ENCODE results near the gene CAT.

CAT gene

GRCh38 chr11:34461215-34461614 is 22.5 kb downstream of the CAT start:
- Histone ChIP-seq H3K27me3 (ENCODE audit: insufficient read depth, low read depth, severe bottlenecking) (no peaks in the 10 kb centered on the region), H3K36me3 (peaks cover 48% of the 10 kb centered on the region), H3K4me3 (ENCODE audit: low read depth, low read length) (no peak overlapping the region), H3K27ac (no peak overlapping the region), H3K9me3 (ENCODE audit: severe bottlenecking) (peaks cover 5% of the 10 kb centered on the region)
- no peak for TF ChIP-seq CTCF (IDR thresholded peaks at IDR 0.05; ENCODE audit: low read depth, low read length)
- DNase-seq, result no peak

GRCh38 chr11:34464591-34465051 is 25.9 kb downstream of the CAT start:
- H3K27ac ChIP-seq, result no peak overlapping the region
- H3K4me3 ChIP-seq (ENCODE audit: low read depth, low read length), result no peak overlapping the region
- no peak for TF ChIP-seq CTCF (IDR thresholded peaks at IDR 0.05; ENCODE audit: low read depth, low read length)
- no peak for DNase-seq
- peaks cover 40% of the 10 kb centered on the region for H3K36me3 ChIP-seq
- peaks cover 16% of the 10 kb centered on the region for H3K9me3 ChIP-seq (ENCODE audit: severe bottlenecking)
- no peaks in the 10 kb centered on the region for H3K27me3 ChIP-seq (ENCODE audit: insufficient read depth, low read depth, severe bottlenecking)

GRCh38 chr11:34466802-34467488 is 28.2 kb downstream of the CAT start:
- peaks cover 47% of the 10 kb centered on the region for H3K36me3 ChIP-seq
- no peak overlapping the region for H3K27ac ChIP-seq
- H3K4me3 ChIP-seq (ENCODE audit: low read depth, low read length), result no peak overlapping the region
- H3K27me3 ChIP-seq (ENCODE audit: insufficient read depth, low read depth, severe bottlenecking), result no peaks in the 10 kb centered on the region
- TF ChIP-seq CTCF (IDR thresholded peaks at IDR 0.05; ENCODE audit: low read depth, low read length), result no peak
- DNase-seq, result no peak
- H3K9me3 ChIP-seq (ENCODE audit: severe bottlenecking), result peaks cover 16% of the 10 kb centered on the region

DNA sequence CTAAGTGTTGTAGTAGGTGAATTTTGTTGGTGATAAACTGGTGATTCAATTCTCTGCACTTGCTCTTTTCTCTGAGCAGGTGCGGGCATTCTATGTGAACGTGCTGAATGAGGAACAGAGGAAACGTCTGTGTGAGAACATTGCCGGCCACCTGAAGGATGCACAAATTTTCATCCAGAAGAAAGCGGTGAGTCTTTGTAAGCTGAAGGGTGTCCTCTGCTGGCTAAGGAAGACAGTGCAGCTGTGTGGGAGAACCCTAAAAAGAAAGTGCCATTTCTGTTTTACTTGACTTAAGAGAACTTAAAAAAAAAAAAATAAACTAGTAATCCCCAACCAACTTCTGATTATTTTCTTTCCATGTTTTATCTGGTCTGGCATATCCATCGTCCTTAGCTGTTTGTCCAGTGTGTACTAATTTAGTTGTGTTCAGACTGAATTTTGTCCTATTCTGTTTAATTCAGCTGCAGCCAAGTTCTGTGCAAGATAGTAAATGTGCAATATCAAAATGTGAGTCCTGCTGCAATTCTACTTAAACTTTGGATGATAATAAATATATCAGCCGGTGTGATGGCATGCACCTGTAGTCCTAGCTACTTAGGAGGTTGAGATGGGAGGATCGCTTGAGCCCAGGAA is 29.6 kb downstream of the CAT start:
- peak; percentile 37 for DNase-seq
- no peak overlapping the region for H3K4me3 ChIP-seq (ENCODE audit: low read depth, low read length)
- H3K9me3 ChIP-seq (ENCODE audit: severe bottlenecking), result peaks cover 16% of the 10 kb centered on the region
- H3K27me3 ChIP-seq (ENCODE audit: insufficient read depth, low read depth, severe bottlenecking), result no peaks in the 10 kb centered on the region
- H3K27ac ChIP-seq, result no peak overlapping the region
- H3K36me3 ChIP-seq, result peaks cover 52% of the 10 kb centered on the region
- TF ChIP-seq CTCF (IDR thresholded peaks at IDR 0.05; ENCODE audit: low read depth, low read length), result peak; percentile 79

- H3K9me3 ChIP-seq (ENCODE audit: severe bottlenecking), result no peaks in the 10 kb centered on the region
- peaks cover 25% of the 10 kb centered on the region for H3K36me3 ChIP-seq
- no peaks in the 10 kb centered on the region for H3K27me3 ChIP-seq (ENCODE audit: insufficient read depth, low read depth, severe bottlenecking)
- no peak for TF ChIP-seq CTCF (IDR thresholded peaks at IDR 0.05; ENCODE audit: low read depth, low read length)
- H3K27ac ChIP-seq, result no peak overlapping the region; the same call in 1 of the 2 replicates
- H3K4me3 ChIP-seq (ENCODE audit: low read depth, low read length), result no peak overlapping the region
- no peak for DNase-seq
Observed at GRCh38 chr11:34473603-34474169, 35.0 kb downstream of the CAT start.
